Stimulated activated CD4-positive, alpha-beta T cell treated with anti-CD3 and anti-CD28 coated beads, TNF-alpha, amount 100 ng/mL, for 1 hour (primary cell): ENCODE data around the gene FEZF2.

Source experiments
- DNase-seq, 3 donors: peaks; one replicate each; pipeline ENCODE4 v3.0.0-alpha.2; 2020; ENCODE audit warnings: low read depth in 3 of 3, low spot score in 1 of 3

Gene FEZF2

GRCh38 chr3:62332835-62333244 is 40.5 kb downstream of the FEZF2 start:
- no peak for DNase-seq

GRCh38 chr3:62332017-62332416 is 41.3 kb downstream of the FEZF2 start:
- DNase-seq, result no peak

- no peak for DNase-seq
Measured at GRCh38 chr3:62329971-62330370, 43.4 kb downstream of the FEZF2 start.

- no peak for DNase-seq
Measured at GRCh38 chr3:62325896-62326295, 47.5 kb downstream of the FEZF2 start.

- DNase-seq, result no peak
Measured at GRCh38 chr3:62323241-62323640, 50.1 kb downstream of the FEZF2 start.
